HFFc6 (cell line): ENCODE measurements around the gene RNASEH2B. TPM values are rescaled to one million over a fixed set of nuclear protein-coding genes. Genes with fewer than 3 reads are reported as not detected.

ENCODE experiments used
- DNase-seq: peaks from one replicate; pipeline ENCODE4 v3.0.0-alpha.2; 2018
- H3K27ac Mint-ChIP-seq: 2 replicates; pipeline ENCODE4 v1.8.0; 2020; ENCODE audit warnings: mild to moderate bottlenecking, mixed read lengths
- H3K27me3 Mint-ChIP-seq: 2 replicates; pipeline ENCODE4 v1.8.0; 2021; ENCODE audit warnings: mild to moderate bottlenecking, moderate library complexity, mixed read lengths; ENCODE audit not compliant: insufficient read depth
- H3K36me3 Mint-ChIP-seq: 2 replicates; pipeline ENCODE4 v1.8.0; 2021; ENCODE audit warnings: low read depth, mixed read lengths
- H3K4me1 Mint-ChIP-seq: 2 replicates; pipeline ENCODE4 v1.8.0; 2020; ENCODE audit warnings: low read depth, mixed read lengths
- H3K4me3 Mint-ChIP-seq: 2 replicates; pipeline ENCODE4 v1.8.0; 2020; ENCODE audit warnings: mild to moderate bottlenecking, moderate library complexity, mixed read lengths
- H3K9me3 Mint-ChIP-seq: 2 replicates; pipeline ENCODE4 v1.8.0; 2020; ENCODE audit warnings: mild to moderate bottlenecking, mixed read lengths
- CTCF ChIP-seq: fragments of 200-600 bp; sonication (generic); IDR thresholded peaks from 2 replicates; pipeline ENCODE4 v1.5.0; 2021; ENCODE audit warnings: antibody characterized with exemption, mild to moderate bottlenecking
- total RNA-seq, 6 experiments: library from RNA; stranded (reverse); fragmentation: NEBNext Ultra II Directional; extraction: Animal tissue kit (Norgen Biotek cat#: 25700); gene quantifications; 2 replicates in 1 of 6; 3 replicates in 5 of 6; pipeline ENCODE4 v1.2.3, GENCODE V29; 2021

The RNASEH2B gene
- total RNA-seq, 6 experiments from 2014 or later = 12.4 to 20.7 (median 17.4) TPM

GRCh38 chr13:50945669-50946068, 36.1 kb downstream of the RNASEH2B start:
- Mint-ChIP-seq H3K36me3 (peaks cover 19% of the 10 kb centered on the region), H3K4me3 (no peak overlapping the region)

GRCh38 chr13:50948601-50949000, 39.0 kb downstream of the RNASEH2B start:
- no peak for DNase-seq
- no peaks in the 10 kb centered on the region for H3K9me3 Mint-ChIP-seq
- peaks cover 20% of the 10 kb centered on the region for H3K36me3 Mint-ChIP-seq

More at GRCh38 chr13:50945669-50946068, 36.1 kb downstream of the RNASEH2B start:
- Mint-ChIP-seq H3K27ac (no peak overlapping the region), H3K4me1 (peaks cover 49% of the 10 kb centered on the region), H3K27me3 (no peaks in the 10 kb centered on the region), H3K9me3 (no peaks in the 10 kb centered on the region)
- no peak for DNase-seq
- no peak for TF ChIP-seq CTCF

GRCh38 chr13:50950849-50951248, 41.3 kb downstream of the RNASEH2B start:
- H3K4me3 Mint-ChIP-seq = no peak overlapping the region
- peaks cover 16% of the 10 kb centered on the region; the same call in 1 of the 2 replicates for H3K36me3 Mint-ChIP-seq
- TF ChIP-seq CTCF = no peak
- H3K27ac Mint-ChIP-seq = no peak overlapping the region
- no peaks in the 10 kb centered on the region for H3K9me3 Mint-ChIP-seq
- H3K27me3 Mint-ChIP-seq = no peaks in the 10 kb centered on the region
- peaks cover 41% of the 10 kb centered on the region for H3K4me1 Mint-ChIP-seq
- DNase-seq = no peak

More at GRCh38 chr13:50948601-50949000, 39.0 kb downstream of the RNASEH2B start:
- H3K27me3 Mint-ChIP-seq = no peaks in the 10 kb centered on the region
- H3K27ac Mint-ChIP-seq = peak overlapping the region; percentile 32; the same call in 1 of the 2 replicates
- TF ChIP-seq CTCF = no peak
- H3K4me3 Mint-ChIP-seq = no peak overlapping the region; the same call in 1 of the 2 replicates
- peaks cover 49% of the 10 kb centered on the region for H3K4me1 Mint-ChIP-seq

- no peak for DNase-seq
- H3K27ac Mint-ChIP-seq = no peak overlapping the region
- no peaks in the 10 kb centered on the region for H3K9me3 Mint-ChIP-seq
- peaks cover 16% of the 10 kb centered on the region; the same call in 1 of the 2 replicates for H3K36me3 Mint-ChIP-seq
- no peak for TF ChIP-seq CTCF
- no peak overlapping the region for H3K4me3 Mint-ChIP-seq
- no peaks in the 10 kb centered on the region for H3K27me3 Mint-ChIP-seq
- H3K4me1 Mint-ChIP-seq = peaks cover 37% of the 10 kb centered on the region
These were observed 41.8 kb downstream of the RNASEH2B start for GRCh38 chr13:50951366-50951765.

- no peak overlapping the region for H3K27ac Mint-ChIP-seq
- peaks cover 10% of the 10 kb centered on the region; the same call in 1 of the 2 replicates for H3K36me3 Mint-ChIP-seq
- H3K9me3 Mint-ChIP-seq = no peaks in the 10 kb centered on the region
These were observed 45.6 kb downstream of the RNASEH2B start for GRCh38 chr13:50955241-50955640.

More at GRCh38 chr13:50955241-50955640, 45.6 kb downstream of the RNASEH2B start:
- Mint-ChIP-seq H3K4me3 (no peak overlapping the region), H3K4me1 (no peaks in the 10 kb centered on the region), H3K27me3 (no peaks in the 10 kb centered on the region)
- TF ChIP-seq CTCF = no peak
- DNase-seq = no peak
